ENCODE data around the gene TRIM52. TPM values are rescaled to one million over a fixed set of nuclear protein-coding genes. Genes with fewer than 3 reads are reported as not detected.

Gene TRIM52
- polyA plus RNA-seq, 4 donors: 2.4 to 29.7 (median 7.2) TPM

- peak within 1 kb of the TSS; percentile 58 to 98 (median 69) for H3K4me3 ChIP-seq (ENCODE audit: low read depth in 1 of 3, low read length in 3 of 3)
- FAIRE-seq: no peak
- H3K27ac ChIP-seq (ENCODE audit: low read depth in 1 of 3, low read length in 2 of 3): peak within 1 kb of the TSS; percentile 77 to 97 (median 95)
- peaks cover 0 to 6% (median 0%) of the 10 kb centered on the region in 3 donors for H3K36me3 ChIP-seq (ENCODE audit: control insufficient read depth in 3 of 3, insufficient read depth in 2 of 3, low read depth in 1 of 3, low read length in 3 of 3)
- 0 to 1% (median 0%) methylated on average over 54 to 59 of the region's 59 CpGs for WGBS, 3 donors
- peak; percentile 99 for DNase-seq
- peaks cover 0 to 17% (median 0%) of the 10 kb centered on the region in 3 donors for H3K27me3 ChIP-seq (ENCODE audit: control insufficient read depth in 3 of 3, insufficient read depth in 3 of 3, low read length in 3 of 3)
- H3K4me1 ChIP-seq (ENCODE audit: control insufficient read depth in 3 of 3, insufficient read depth in 2 of 3, low read depth in 1 of 3, low read length in 2 of 3): peaks cover 0 to 20% (median 0%) of the 10 kb centered on the region in 3 donors
- H3K9me3 ChIP-seq (ENCODE audit: control insufficient read depth in 2 of 2, insufficient read depth in 1 of 2, low read depth in 1 of 2, low read length in 1 of 2): no peaks in the 10 kb centered on the region
These were observed 37.8 kb downstream of the TRIM52 start, which contains the start of gene TRIM41 for GRCh38 chr5:181223058-181223728. Gene TRIM41, plus strand, starts transcription at chr5:181223281. Its CDS starts 719 bp downstream, at chr5:181224000.

GRCh38 chr5:181222630-181223057 is 38.3 kb downstream of the TRIM52 start:
- Histone ChIP-seq H3K4me3 (ENCODE audit: low read depth in 1 of 3, low read length in 3 of 3) (peak overlapping the region; percentile 37 to 98 (median 58)), H3K27me3 (ENCODE audit: control insufficient read depth in 3 of 3, insufficient read depth in 3 of 3, low read length in 3 of 3) (peaks cover 0 to 19% (median 0%) of the 10 kb centered on the region in 3 donors), H3K9me3 (ENCODE audit: control insufficient read depth in 2 of 2, insufficient read depth in 1 of 2, low read depth in 1 of 2, low read length in 1 of 2) (no peaks in the 10 kb centered on the region), H3K36me3 (ENCODE audit: control insufficient read depth in 3 of 3, insufficient read depth in 2 of 3, low read depth in 1 of 3, low read length in 3 of 3) (peaks cover 0 to 5% (median 0%) of the 10 kb centered on the region in 3 donors), H3K27ac (ENCODE audit: low read depth in 1 of 3, low read length in 2 of 3) (peak overlapping the region; percentile 77 to 97 (median 95)), H3K4me1 (ENCODE audit: control insufficient read depth in 3 of 3, insufficient read depth in 2 of 3, low read depth in 1 of 3, low read length in 2 of 3) (peaks cover 0 to 24% (median 0%) of the 10 kb centered on the region in 3 donors)
- FAIRE-seq: no peak
- WGBS, 3 donors: 0% methylated on average over 18 of the region's 18 CpGs
- peak in 1 of 2 donors; percentile 41 for DNase-seq

DNA sequence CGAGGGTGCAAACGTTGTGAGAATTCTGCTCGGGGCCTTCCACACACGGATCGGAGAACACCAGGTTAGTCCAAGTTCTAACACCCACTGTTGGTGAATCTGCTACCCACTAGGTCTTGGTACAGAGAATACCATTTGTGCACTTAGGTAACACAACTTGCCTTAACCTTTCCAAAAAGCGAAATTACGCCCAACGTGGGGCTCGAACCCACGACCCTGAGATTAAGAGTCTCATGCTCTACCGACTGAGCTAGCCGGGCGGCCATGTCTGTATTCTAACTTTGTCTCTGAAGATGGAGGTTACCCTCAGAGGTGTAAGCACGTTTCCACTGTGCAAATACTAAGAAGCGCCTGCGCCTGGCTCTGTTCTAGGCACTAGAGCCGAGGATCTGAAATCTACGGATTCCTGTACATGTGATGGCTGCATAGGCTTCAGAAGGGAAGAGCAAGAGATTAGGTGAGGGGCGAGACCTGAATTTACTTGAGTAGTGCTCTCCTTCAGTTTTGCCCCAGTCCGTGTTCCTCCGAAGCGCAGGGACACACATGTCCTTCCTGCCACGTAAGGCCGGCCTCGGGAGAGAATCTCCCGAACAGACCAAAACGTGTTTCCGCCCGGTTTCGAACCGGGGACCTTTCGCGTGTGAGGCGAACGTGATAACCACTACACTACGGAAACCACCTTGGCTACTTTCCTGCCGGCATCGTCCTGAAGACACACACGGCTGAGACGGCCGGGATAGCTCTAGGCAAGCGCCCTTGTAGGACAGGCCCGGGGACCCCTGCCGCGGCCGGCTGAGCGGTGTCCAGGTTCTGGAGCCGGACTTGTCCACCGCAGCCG is 38.9 kb downstream of the TRIM52 start:
- Histone ChIP-seq H3K4me3 (ENCODE audit: low read depth in 1 of 3, low read length in 3 of 3) (peak overlapping the region; percentile 37 to 98 (median 58)), H3K9me3 (ENCODE audit: control insufficient read depth in 2 of 2, insufficient read depth in 1 of 2, low read depth in 1 of 2, low read length in 1 of 2) (no peaks in the 10 kb centered on the region), H3K4me1 (ENCODE audit: control insufficient read depth in 3 of 3, insufficient read depth in 2 of 3, low read depth in 1 of 3, low read length in 2 of 3) (peaks cover 0 to 30% (median 0%) of the 10 kb centered on the region in 3 donors), H3K27ac (ENCODE audit: low read depth in 1 of 3, low read length in 2 of 3) (peak overlapping the region; percentile 77 to 97 (median 95)), H3K36me3 (ENCODE audit: control insufficient read depth in 3 of 3, insufficient read depth in 2 of 3, low read depth in 1 of 3, low read length in 3 of 3) (no peaks in the 10 kb centered on the region), H3K27me3 (ENCODE audit: control insufficient read depth in 3 of 3, insufficient read depth in 3 of 3, low read length in 3 of 3) (peaks cover 0 to 26% (median 0%) of the 10 kb centered on the region in 3 donors)
- DNase-seq (peak; percentile 92 to 96), FAIRE-seq (no peak)
- 3 to 5% (median 4%) methylated on average over 50 of the region's 50 CpGs for whole genome bisulfite sequencing, 3 donors

GRCh38 chr5:181221105-181221791 is 39.7 kb downstream of the TRIM52 start:
- FAIRE-seq (no peak), DNase-seq (peak in 1 of 2 donors; percentile 53)
- 49 to 70% (median 53%) methylated on average over 27 of the region's 27 CpGs for WGBS, 3 donors
- Histone ChIP-seq H3K27ac (ENCODE audit: low read depth in 1 of 3, low read length in 2 of 3) (peak overlapping the region in 1 of 3 donors; percentile 97), H3K36me3 (ENCODE audit: control insufficient read depth in 3 of 3, insufficient read depth in 2 of 3, low read depth in 1 of 3, low read length in 3 of 3) (no peaks in the 10 kb centered on the region), H3K27me3 (ENCODE audit: control insufficient read depth in 3 of 3, insufficient read depth in 3 of 3, low read length in 3 of 3) (peaks cover 0 to 32% (median 0%) of the 10 kb centered on the region in 3 donors), H3K4me1 (ENCODE audit: control insufficient read depth in 3 of 3, insufficient read depth in 2 of 3, low read depth in 1 of 3, low read length in 2 of 3) (peaks cover 0 to 35% (median 2%) of the 10 kb centered on the region in 3 donors), H3K4me3 (ENCODE audit: low read depth in 1 of 3, low read length in 3 of 3) (peak overlapping the region in 1 of 3 donors; percentile 98), H3K9me3 (ENCODE audit: control insufficient read depth in 2 of 2, insufficient read depth in 1 of 2, low read depth in 1 of 2, low read length in 1 of 2) (no peaks in the 10 kb centered on the region)

GRCh38 chr5:181220178-181220515 is 40.8 kb downstream of the TRIM52 start:
- FAIRE-seq (no peak), DNase-seq (no peak)
- no peak overlapping the region for H3K27ac ChIP-seq (ENCODE audit: low read depth in 1 of 3, low read length in 2 of 3)
- WGBS, 3 donors: 89 to 96% (median 90%) methylated on average over 10 of the region's 10 CpGs
- H3K4me1 ChIP-seq (ENCODE audit: control insufficient read depth in 3 of 3, insufficient read depth in 2 of 3, low read depth in 1 of 3, low read length in 2 of 3): peaks cover 0 to 35% (median 3%) of the 10 kb centered on the region in 3 donors
- H3K36me3 ChIP-seq (ENCODE audit: control insufficient read depth in 3 of 3, insufficient read depth in 2 of 3, low read depth in 1 of 3, low read length in 3 of 3): no peaks in the 10 kb centered on the region
- H3K27me3 ChIP-seq (ENCODE audit: control insufficient read depth in 3 of 3, insufficient read depth in 3 of 3, low read length in 3 of 3): peaks cover 0 to 37% (median 0%) of the 10 kb centered on the region in 3 donors
- no peaks in the 10 kb centered on the region for H3K9me3 ChIP-seq (ENCODE audit: control insufficient read depth in 2 of 2, insufficient read depth in 1 of 2, low read depth in 1 of 2, low read length in 1 of 2)
- no peak overlapping the region for H3K4me3 ChIP-seq (ENCODE audit: low read depth in 1 of 3, low read length in 3 of 3)

GRCh38 chr5:181219262-181220177 is 41.4 kb downstream of the TRIM52 start:
- WGBS, 3 donors: 67 to 72% (median 67%) methylated on average over 49 of the region's 49 CpGs
- no peak for FAIRE-seq
- H3K9me3 ChIP-seq (ENCODE audit: control insufficient read depth in 2 of 2, insufficient read depth in 1 of 2, low read depth in 1 of 2, low read length in 1 of 2): no peaks in the 10 kb centered on the region
- H3K4me3 ChIP-seq (ENCODE audit: low read depth in 1 of 3, low read length in 3 of 3): no peak overlapping the region
- peak in 1 of 2 donors; percentile 13 for DNase-seq
- no peak overlapping the region for H3K27ac ChIP-seq (ENCODE audit: low read depth in 1 of 3, low read length in 2 of 3)
- no peaks in the 10 kb centered on the region for H3K36me3 ChIP-seq (ENCODE audit: control insufficient read depth in 3 of 3, insufficient read depth in 2 of 3, low read depth in 1 of 3, low read length in 3 of 3)
- H3K4me1 ChIP-seq (ENCODE audit: control insufficient read depth in 3 of 3, insufficient read depth in 2 of 3, low read depth in 1 of 3, low read length in 2 of 3): peaks cover 0 to 32% (median 3%) of the 10 kb centered on the region in 3 donors
- H3K27me3 ChIP-seq (ENCODE audit: control insufficient read depth in 3 of 3, insufficient read depth in 3 of 3, low read length in 3 of 3): peaks cover 0 to 38% (median 0%) of the 10 kb centered on the region in 3 donors

DNA sequence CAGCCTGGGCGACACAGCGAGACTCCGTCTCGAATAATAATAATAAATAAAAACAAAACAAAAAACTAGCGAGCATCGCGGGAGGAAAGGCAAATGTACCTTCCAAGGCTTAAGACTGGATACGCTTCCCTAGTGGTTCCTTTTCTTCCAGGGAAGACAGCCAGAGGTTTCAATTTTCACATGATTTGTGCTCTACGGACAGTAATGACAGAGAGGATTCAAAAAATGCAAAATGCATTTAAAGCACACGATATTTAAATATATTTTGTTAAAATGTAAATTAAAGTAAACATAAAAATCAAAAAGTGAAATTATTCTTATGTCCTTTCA is 42.2 kb downstream of the TRIM52 start:
- 26 to 31% (median 28%) methylated on average over 10 of the region's 10 CpGs for WGBS, 3 donors
- Histone ChIP-seq H3K36me3 (ENCODE audit: control insufficient read depth in 3 of 3, insufficient read depth in 2 of 3, low read depth in 1 of 3, low read length in 3 of 3) (no peaks in the 10 kb centered on the region), H3K9me3 (ENCODE audit: control insufficient read depth in 2 of 2, insufficient read depth in 1 of 2, low read depth in 1 of 2, low read length in 1 of 2) (no peaks in the 10 kb centered on the region), H3K4me1 (ENCODE audit: control insufficient read depth in 3 of 3, insufficient read depth in 2 of 3, low read depth in 1 of 3, low read length in 2 of 3) (peaks cover 0 to 27% (median 3%) of the 10 kb centered on the region in 3 donors), H3K4me3 (ENCODE audit: low read depth in 1 of 3, low read length in 3 of 3) (peak overlapping the region in 1 of 3 donors; percentile 52), H3K27ac (ENCODE audit: low read depth in 1 of 3, low read length in 2 of 3) (no peak overlapping the region), H3K27me3 (ENCODE audit: control insufficient read depth in 3 of 3, insufficient read depth in 3 of 3, low read length in 3 of 3) (peaks cover 0 to 45% (median 0%) of the 10 kb centered on the region in 3 donors)
- FAIRE-seq (no peak), DNase-seq (peak in 1 of 2 donors; percentile 9)
